GM10847 (cell line): Measurements from ENCODE around the gene RASAL1.

Experiments
- POLR2A ChIP-seq: IDR thresholded peaks from 2 replicates; pipeline ENCODE4 v1.6.1; 2011; ENCODE audit not compliant: insufficient read length; ENCODE audit errors: extremely low read depth

The RASAL1 gene

GRCh38 chr12:113065126-113066007, 70.2 kb downstream of the RASAL1 start:
- TF ChIP-seq POLR2A, result no peak

GRCh38 chr12:113064395-113065125, 71.0 kb downstream of the RASAL1 start:
- TF ChIP-seq POLR2A, result no peak

- TF ChIP-seq POLR2A, result no peak
These were observed 71.9 kb downstream of the RASAL1 start for GRCh38 chr12:113063396-113064350.

- TF ChIP-seq POLR2A, result no peak
These were observed 72.8 kb downstream of the RASAL1 start for GRCh38 chr12:113062502-113063395.

GRCh38 chr12:113061061-113061694, 74.4 kb downstream of the RASAL1 start:
- no peak for TF ChIP-seq POLR2A

- no peak for TF ChIP-seq POLR2A
These were observed 75.1 kb downstream of the RASAL1 start for GRCh38 chr12:113060336-113060960.

GRCh38 chr12:113059071-113059595, 76.4 kb downstream of the RASAL1 start:
- TF ChIP-seq POLR2A, result no peak

GRCh38 chr12:113058553-113058952, 77.0 kb downstream of the RASAL1 start:
- no peak for TF ChIP-seq POLR2A

- no peak for TF ChIP-seq POLR2A
These were observed 77.7 kb downstream of the RASAL1 start for GRCh38 chr12:113057565-113058485.

- TF ChIP-seq POLR2A, result no peak
These were observed 78.7 kb downstream of the RASAL1 start, which contains the start of gene DTX1 for GRCh38 chr12:113056631-113057488. TSS of gene DTX1 (plus strand) at chr12:113056730. CDS start at chr12:113058193, 1,463 bp downstream.

- no peak for TF ChIP-seq POLR2A
These were observed 79.3 kb downstream of the RASAL1 start for GRCh38 chr12:113056381-113056630.
